ENCODE data around the gene BET1L.
A peak's percentile ranks its signal among the peaks of the same experiment; 100 is the strongest.
"Not testable (repeated sequence)": the region's sequence is repeated elsewhere in the genome, so short reads cannot be mapped to it uniquely, and the experiment has no call there.

BET1L gene

GRCh38 chr11:250740-251299 is 43.6 kb upstream of the BET1L start:
- peak; percentile 63 for DNase-seq (ENCODE audit: low spot score)
- TF ChIP-seq, protein P1, sequence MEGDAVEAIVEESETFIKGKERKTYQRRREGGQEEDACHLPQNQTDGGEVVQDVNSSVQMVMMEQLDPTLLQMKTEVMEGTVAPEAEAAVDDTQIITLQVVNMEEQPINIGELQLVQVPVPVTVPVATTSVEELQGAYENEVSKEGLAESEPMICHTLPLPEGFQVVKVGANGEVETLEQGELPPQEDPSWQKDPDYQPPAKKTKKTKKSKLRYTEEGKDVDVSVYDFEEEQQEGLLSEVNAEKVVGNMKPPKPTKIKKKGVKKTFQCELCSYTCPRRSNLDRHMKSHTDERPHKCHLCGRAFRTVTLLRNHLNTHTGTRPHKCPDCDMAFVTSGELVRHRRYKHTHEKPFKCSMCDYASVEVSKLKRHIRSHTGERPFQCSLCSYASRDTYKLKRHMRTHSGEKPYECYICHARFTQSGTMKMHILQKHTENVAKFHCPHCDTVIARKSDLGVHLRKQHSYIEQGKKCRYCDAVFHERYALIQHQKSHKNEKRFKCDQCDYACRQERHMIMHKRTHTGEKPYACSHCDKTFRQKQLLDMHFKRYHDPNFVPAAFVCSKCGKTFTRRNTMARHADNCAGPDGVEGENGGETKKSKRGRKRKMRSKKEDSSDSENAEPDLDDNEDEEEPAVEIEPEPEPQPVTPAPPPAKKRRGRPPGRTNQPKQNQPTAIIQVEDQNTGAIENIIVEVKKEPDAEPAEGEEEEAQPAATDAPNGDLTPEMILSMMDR (IDR thresholded peaks at IDR 0.05; ENCODE audit: extremely low read depth, missing control alignments): peak; percentile 73

GRCh38 chr11:250274-250673 is 43.1 kb upstream of the BET1L start:
- TF ChIP-seq, protein P1 (IDR thresholded peaks at IDR 0.05; ENCODE audit: extremely low read depth, missing control alignments): no peak
- no peak for DNase-seq (ENCODE audit: low spot score)

GRCh38 chr11:249062-249461 is 41.9 kb upstream of the BET1L start:
- no peak for DNase-seq (ENCODE audit: low spot score)
- TF ChIP-seq, protein P1 (IDR thresholded peaks at IDR 0.05; ENCODE audit: extremely low read depth, missing control alignments): no peak

DNA sequence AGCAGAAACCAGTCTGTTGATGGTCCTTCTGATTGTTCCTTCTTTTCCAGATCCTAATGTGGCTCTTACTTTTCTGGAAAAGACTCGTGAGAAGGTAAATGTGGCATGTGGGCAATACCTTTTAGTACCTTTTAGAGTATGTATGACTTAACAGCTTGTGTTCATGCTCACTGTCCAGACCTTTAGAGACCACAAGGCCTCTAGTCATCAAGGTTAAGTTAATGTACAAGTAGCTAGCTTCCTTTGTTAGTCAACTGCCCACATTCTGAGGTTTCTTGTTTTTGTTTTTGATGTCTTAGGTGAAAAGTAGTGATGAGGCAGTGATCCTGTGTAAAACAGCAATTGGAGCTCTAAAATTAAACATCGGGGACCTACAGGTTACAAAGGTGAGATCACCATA is 37.2 kb upstream of the BET1L start:
- TF ChIP-seq, protein P1 (IDR thresholded peaks at IDR 0.05; ENCODE audit: extremely low read depth, missing control alignments): no peak
- no peak for DNase-seq (ENCODE audit: low spot score)

DNA sequence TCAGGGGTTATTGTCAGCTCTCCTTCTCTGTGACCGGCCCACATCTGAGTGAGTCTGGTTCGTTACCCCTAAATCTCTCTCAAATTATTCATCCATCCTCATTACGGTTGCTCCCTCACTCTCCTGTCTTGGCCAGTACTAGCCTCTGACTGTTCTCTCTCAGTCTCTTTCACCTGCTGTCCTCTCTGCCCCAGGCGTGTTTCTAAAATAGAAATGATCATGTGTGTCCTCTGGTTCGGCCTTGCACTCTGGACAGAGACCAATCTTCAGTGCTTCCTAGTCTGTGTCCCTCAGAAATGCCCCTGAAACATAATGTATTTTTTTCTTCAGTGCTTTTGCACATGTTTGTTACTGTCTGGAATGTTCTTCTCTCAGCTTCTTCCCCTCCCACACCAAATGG is 34.4 kb upstream of the BET1L start:
- TF ChIP-seq, protein P1 (IDR thresholded peaks at IDR 0.05; ENCODE audit: extremely low read depth, missing control alignments): no peak

GRCh38 chr11:240315-240714 is 33.1 kb upstream of the BET1L start:
- TF ChIP-seq, protein P1 (IDR thresholded peaks at IDR 0.05; ENCODE audit: extremely low read depth, missing control alignments): no peak
- no peak for DNase-seq (ENCODE audit: low spot score)

More for the DNA sequence above, 34.4 kb upstream of the BET1L start:
- DNase-seq (ENCODE audit: low spot score): no peak

GRCh38 chr11:238346-238745 is 31.1 kb upstream of the BET1L start:
- DNase-seq (ENCODE audit: low spot score): not testable (repeated sequence)
